ENCODE measurements around the gene LEF1.

LEF1 gene

GRCh38 chr4:108110450-108110849 lies 58.3 kb downstream of the LEF1 start:
- DNase-seq (ENCODE audit: low spot score) = no peak

- DNase-seq (ENCODE audit: low spot score) = no peak
Observed at GRCh38 chr4:108109997-108110416, 58.7 kb downstream of the LEF1 start.

- DNase-seq (ENCODE audit: low spot score) = no peak
Observed at GRCh38 chr4:108109111-108109510, 59.6 kb downstream of the LEF1 start.

- DNase-seq (ENCODE audit: low spot score) = no peak
Observed at GRCh38 chr4:108107729-108108382, 60.9 kb downstream of the LEF1 start.

GRCh38 chr4:108107101-108107500 lies 61.6 kb downstream of the LEF1 start:
- no peak for DNase-seq (ENCODE audit: low spot score)

GRCh38 chr4:108106186-108106585 lies 62.5 kb downstream of the LEF1 start:
- no peak for DNase-seq (ENCODE audit: low spot score)

- DNase-seq (ENCODE audit: low spot score) = no peak
Observed at GRCh38 chr4:108103099-108103862, 65.5 kb downstream of the LEF1 start.

- no peak for DNase-seq (ENCODE audit: low spot score)
Observed at GRCh38 chr4:108100827-108101226, 67.9 kb downstream of the LEF1 start.

- DNase-seq (ENCODE audit: low spot score) = no peak
Observed at GRCh38 chr4:108099838-108100237, 68.9 kb downstream of the LEF1 start.

GRCh38 chr4:108097990-108098553 lies 70.7 kb downstream of the LEF1 start:
- DNase-seq (ENCODE audit: low spot score) = no peak

GRCh38 chr4:108094923-108095482 lies 73.7 kb downstream of the LEF1 start:
- no peak for DNase-seq (ENCODE audit: low spot score)

GRCh38 chr4:108094131-108094530 lies 74.6 kb downstream of the LEF1 start:
- no peak for DNase-seq (ENCODE audit: low spot score)

- no peak for DNase-seq (ENCODE audit: low spot score)
Observed at GRCh38 chr4:108092288-108092687, 76.4 kb downstream of the LEF1 start.

GRCh38 chr4:108087293-108087967 lies 81.3 kb downstream of the LEF1 start:
- no peak for DNase-seq (ENCODE audit: low spot score)

- no peak for DNase-seq (ENCODE audit: low spot score)
Observed at GRCh38 chr4:108081256-108081655, 87.5 kb downstream of the LEF1 start.

- DNase-seq (ENCODE audit: low spot score) = no peak
Observed at GRCh38 chr4:108080747-108081146, 88.0 kb downstream of the LEF1 start.

GRCh38 chr4:108078024-108078733 lies 90.6 kb downstream of the LEF1 start:
- DNase-seq (ENCODE audit: low spot score) = no peak

- no peak for DNase-seq (ENCODE audit: low spot score)
Observed at GRCh38 chr4:108072300-108072699, 96.4 kb downstream of the LEF1 start.

- no peak for DNase-seq (ENCODE audit: low spot score)
Observed at GRCh38 chr4:108070775-108071174, 98.0 kb downstream of the LEF1 start.

GRCh38 chr4:108068442-108068841 lies 100.3 kb downstream of the LEF1 start:
- no peak for DNase-seq (ENCODE audit: low spot score)

GRCh38 chr4:108060686-108061321 lies 107.9 kb downstream of the LEF1 start:
- no peak for DNase-seq (ENCODE audit: low spot score)
